ENCODE measurements around the gene MAGI3.

Gene MAGI3

GRCh38 chr1:113657556-113658063 is 267.3 kb downstream of the MAGI3 start:
- H2AFZ ChIP-seq (ENCODE audit: low read length): no peak overlapping the region
- TF ChIP-seq EZH2 (IDR thresholded peaks at IDR 0.05; ENCODE audit: borderline replicate concordance, low read length): no peak
- H3K27ac ChIP-seq (ENCODE audit: low read depth, low read length, poor library complexity, severe bottlenecking): no peak overlapping the region
- no peaks in the 10 kb centered on the region for H3K79me2 ChIP-seq (ENCODE audit: insufficient read depth, low read length)
- no peak overlapping the region for H3K4me3 ChIP-seq (ENCODE audit: low read depth, low read length, poor library complexity, severe bottlenecking)
- H3K27me3 ChIP-seq (ENCODE audit: insufficient read depth, low read length): no peaks in the 10 kb centered on the region
- H3F3A ChIP-seq (ENCODE audit: insufficient read depth, low read length): no peaks in the 10 kb centered on the region
- no peaks in the 10 kb centered on the region for H3K4me1 ChIP-seq (ENCODE audit: insufficient read depth, low read length, severe bottlenecking)
- no peaks in the 10 kb centered on the region for H4K20me1 ChIP-seq (ENCODE audit: insufficient read depth, low read length)
- no peak overlapping the region for H3K4me2 ChIP-seq (ENCODE audit: low read length)
- H3K36me3 ChIP-seq (ENCODE audit: insufficient read depth, low read length): no peaks in the 10 kb centered on the region
- H3K9ac ChIP-seq (ENCODE audit: low read length): no peak overlapping the region
- no peaks in the 10 kb centered on the region for H3K9me3 ChIP-seq (ENCODE audit: low read length)
- no peaks in the 10 kb centered on the region for H3K9me2 ChIP-seq (ENCODE audit: low read depth, low read length)

DNA sequence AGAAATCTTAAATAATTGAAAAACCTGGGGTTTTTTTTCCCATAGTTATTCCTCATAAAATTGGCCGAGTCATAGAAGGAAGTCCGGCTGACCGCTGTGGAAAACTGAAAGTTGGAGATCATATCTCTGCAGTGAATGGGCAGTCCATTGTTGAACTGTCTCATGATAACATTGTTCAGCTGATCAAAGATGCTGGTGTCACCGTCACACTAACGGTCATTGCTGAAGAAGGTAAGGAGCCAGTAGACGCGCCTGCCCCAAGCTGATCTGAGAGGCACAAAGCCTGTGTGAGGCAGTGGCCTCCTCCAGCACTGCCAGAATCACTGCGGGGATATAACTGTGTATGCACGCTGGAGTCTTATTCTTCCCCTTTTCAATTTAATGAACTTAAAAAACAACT is 268.7 kb downstream of the MAGI3 start:
- TF ChIP-seq EZH2 (IDR thresholded peaks at IDR 0.05; ENCODE audit: borderline replicate concordance, low read length): no peak
- TF ChIP-seq CTCF (IDR thresholded peaks at IDR 0.05; ENCODE audit: low read length): no peak
- H3K4me3 ChIP-seq (ENCODE audit: low read depth, low read length, poor library complexity, severe bottlenecking): no peak overlapping the region
- H3K9me2 ChIP-seq (ENCODE audit: low read depth, low read length): no peaks in the 10 kb centered on the region

GRCh38 chr1:113659556-113659955 is 269.2 kb downstream of the MAGI3 start:
- no peak overlapping the region for H3K4me3 ChIP-seq (ENCODE audit: low read depth, low read length, poor library complexity, severe bottlenecking)
- no peak overlapping the region for H3K4me2 ChIP-seq (ENCODE audit: low read length)
- no peaks in the 10 kb centered on the region for H3K4me1 ChIP-seq (ENCODE audit: insufficient read depth, low read length, severe bottlenecking)
- H3K27me3 ChIP-seq (ENCODE audit: insufficient read depth, low read length): no peaks in the 10 kb centered on the region
- H3K79me2 ChIP-seq (ENCODE audit: insufficient read depth, low read length): no peaks in the 10 kb centered on the region
- no peaks in the 10 kb centered on the region for H3F3A ChIP-seq (ENCODE audit: insufficient read depth, low read length)
- H3K9ac ChIP-seq (ENCODE audit: low read length): no peak overlapping the region
- H3K27ac ChIP-seq (ENCODE audit: low read depth, low read length, poor library complexity, severe bottlenecking): no peak overlapping the region
- TF ChIP-seq CTCF (IDR thresholded peaks at IDR 0.05; ENCODE audit: low read length): no peak
- no peak for TF ChIP-seq EZH2 (IDR thresholded peaks at IDR 0.05; ENCODE audit: borderline replicate concordance, low read length)
- H3K36me3 ChIP-seq (ENCODE audit: insufficient read depth, low read length): no peaks in the 10 kb centered on the region
- H2AFZ ChIP-seq (ENCODE audit: low read length): no peak overlapping the region
- H4K20me1 ChIP-seq (ENCODE audit: insufficient read depth, low read length): no peaks in the 10 kb centered on the region
- no peaks in the 10 kb centered on the region for H3K9me3 ChIP-seq (ENCODE audit: low read length)
- no peaks in the 10 kb centered on the region for H3K9me2 ChIP-seq (ENCODE audit: low read depth, low read length)

More for the DNA sequence above, 268.7 kb downstream of the MAGI3 start:
- no peak overlapping the region for H3K9ac ChIP-seq (ENCODE audit: low read length)
- H3K79me2 ChIP-seq (ENCODE audit: insufficient read depth, low read length): no peaks in the 10 kb centered on the region
- no peaks in the 10 kb centered on the region for H4K20me1 ChIP-seq (ENCODE audit: insufficient read depth, low read length)
- H3K27ac ChIP-seq (ENCODE audit: low read depth, low read length, poor library complexity, severe bottlenecking): no peak overlapping the region
- H3K4me1 ChIP-seq (ENCODE audit: insufficient read depth, low read length, severe bottlenecking): no peaks in the 10 kb centered on the region
- H3K4me2 ChIP-seq (ENCODE audit: low read length): no peak overlapping the region
- H3K36me3 ChIP-seq (ENCODE audit: insufficient read depth, low read length): no peaks in the 10 kb centered on the region
- H2AFZ ChIP-seq (ENCODE audit: low read length): no peak overlapping the region
- H3K27me3 ChIP-seq (ENCODE audit: insufficient read depth, low read length): no peaks in the 10 kb centered on the region
- H3F3A ChIP-seq (ENCODE audit: insufficient read depth, low read length): no peaks in the 10 kb centered on the region
- no peaks in the 10 kb centered on the region for H3K9me3 ChIP-seq (ENCODE audit: low read length)

DNA sequence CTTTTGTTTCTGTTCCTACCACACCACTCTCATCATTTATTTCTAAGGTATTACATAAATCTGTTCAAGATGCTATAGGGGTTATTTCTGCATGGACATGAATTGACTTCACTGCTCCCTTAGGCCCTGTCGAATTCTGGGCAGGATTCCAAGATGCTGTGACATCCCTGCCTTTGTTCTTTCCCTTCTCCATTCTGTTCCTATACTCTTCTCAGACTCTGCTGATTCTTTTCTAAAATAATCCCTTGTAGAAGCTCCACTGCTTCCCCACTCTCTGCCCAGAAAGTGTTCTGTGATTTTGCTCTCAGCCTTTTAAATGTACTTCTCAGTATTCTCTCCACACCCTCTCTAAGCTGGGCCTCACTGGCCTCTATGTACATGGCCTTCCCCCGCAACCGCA is 269.8 kb downstream of the MAGI3 start:
- Histone ChIP-seq H2AFZ (ENCODE audit: low read length) (no peak overlapping the region), H3K9me2 (ENCODE audit: low read depth, low read length) (no peaks in the 10 kb centered on the region), H3K27me3 (ENCODE audit: insufficient read depth, low read length) (no peaks in the 10 kb centered on the region), H3F3A (ENCODE audit: insufficient read depth, low read length) (no peaks in the 10 kb centered on the region), H3K27ac (ENCODE audit: low read depth, low read length, poor library complexity, severe bottlenecking) (no peak overlapping the region), H3K4me1 (ENCODE audit: insufficient read depth, low read length, severe bottlenecking) (no peaks in the 10 kb centered on the region), H3K79me2 (ENCODE audit: insufficient read depth, low read length) (no peaks in the 10 kb centered on the region), H3K4me3 (ENCODE audit: low read depth, low read length, poor library complexity, severe bottlenecking) (no peak overlapping the region), H3K9me3 (ENCODE audit: low read length) (no peaks in the 10 kb centered on the region), H3K36me3 (ENCODE audit: insufficient read depth, low read length) (no peaks in the 10 kb centered on the region), H3K9ac (ENCODE audit: low read length) (no peak overlapping the region), H4K20me1 (ENCODE audit: insufficient read depth, low read length) (no peaks in the 10 kb centered on the region), H3K4me2 (ENCODE audit: low read length) (no peak overlapping the region)
- TF ChIP-seq CTCF (IDR thresholded peaks at IDR 0.05; ENCODE audit: low read length) (no peak), EZH2 (IDR thresholded peaks at IDR 0.05; ENCODE audit: borderline replicate concordance, low read length) (no peak)

All from OCI-LY1 (cell line).